Putamen (tissue), 1 donor: ENCODE results near the gene ANKRD39.

Experiments
- DNase-seq: peaks from one replicate; pipeline ENCODE4 v3.0.0-alpha.2; 2016; ENCODE audit warnings: low spot score

The ANKRD39 gene

GRCh38 chr2:96853321-96853720, 4.5 kb downstream of the ANKRD39 start:
- DNase-seq, result no peak

GRCh38 chr2:96852667-96853066, 5.1 kb downstream of the ANKRD39 start:
- DNase-seq, result no peak

- DNase-seq, result no peak
These were observed 9.6 kb downstream of the ANKRD39 start for GRCh38 chr2:96848264-96848663.

- DNase-seq, result no peak
These were observed 10.2 kb downstream of the ANKRD39 start for GRCh38 chr2:96847586-96847985.

- DNase-seq, result no peak
These were observed 11.0 kb downstream of the ANKRD39 start for GRCh38 chr2:96846825-96847224.

- DNase-seq, result no peak
These were observed 13.4 kb downstream of the ANKRD39 start for GRCh38 chr2:96844405-96844808.

GRCh38 chr2:96843538-96844268, 14.1 kb downstream of the ANKRD39 start, which contains the start of gene ANKRD23:
ANKRD23 (minus strand) TSS chr2:96844021; CDS start chr2:96843992, 29 bp downstream.
- no peak for DNase-seq

- DNase-seq, result no peak
These were observed 15.2 kb downstream of the ANKRD39 start for GRCh38 chr2:96842600-96842999.

- DNase-seq, result no peak
These were observed 15.9 kb downstream of the ANKRD39 start for GRCh38 chr2:96841701-96842495.

- no peak for DNase-seq
These were observed 17.7 kb downstream of the ANKRD39 start for GRCh38 chr2:96839875-96840850.

GRCh38 chr2:96839293-96839874, 18.4 kb downstream of the ANKRD39 start:
- DNase-seq, result no peak

- DNase-seq, result no peak
These were observed 19.2 kb downstream of the ANKRD39 start for GRCh38 chr2:96838345-96839292.

GRCh38 chr2:96837575-96837974, 20.2 kb downstream of the ANKRD39 start:
- no peak for DNase-seq

GRCh38 chr2:96835830-96836229, 22.0 kb downstream of the ANKRD39 start:
- DNase-seq, result no peak

GRCh38 chr2:96832754-96833507, 24.9 kb downstream of the ANKRD39 start:
- no peak for DNase-seq

- DNase-seq, result no peak
These were observed 25.4 kb downstream of the ANKRD39 start for GRCh38 chr2:96832408-96832753.

- no peak for DNase-seq
These were observed 26.1 kb downstream of the ANKRD39 start for GRCh38 chr2:96831679-96832078.

GRCh38 chr2:96830044-96830562, 27.7 kb downstream of the ANKRD39 start:
- DNase-seq, result no peak

GRCh38 chr2:96828874-96829273, 28.9 kb downstream of the ANKRD39 start:
- no peak for DNase-seq

GRCh38 chr2:96828436-96828835, 29.4 kb downstream of the ANKRD39 start:
- no peak for DNase-seq
